LNCAP (cell line): ENCODE results near the gene SKP2.

Experiments used
- TF ChIP-seq, protein P1 (sequence below): fragments of 450-650 bp; IDR thresholded peaks from 2 replicates; pipeline ENCODE4 v1.5.1; 2017; ENCODE audit warnings: mild to moderate bottlenecking

Gene SKP2

GRCh38 chr5:36153298-36153677 lies 1.4 kb downstream of the SKP2 start:
- TF ChIP-seq, protein P1, sequence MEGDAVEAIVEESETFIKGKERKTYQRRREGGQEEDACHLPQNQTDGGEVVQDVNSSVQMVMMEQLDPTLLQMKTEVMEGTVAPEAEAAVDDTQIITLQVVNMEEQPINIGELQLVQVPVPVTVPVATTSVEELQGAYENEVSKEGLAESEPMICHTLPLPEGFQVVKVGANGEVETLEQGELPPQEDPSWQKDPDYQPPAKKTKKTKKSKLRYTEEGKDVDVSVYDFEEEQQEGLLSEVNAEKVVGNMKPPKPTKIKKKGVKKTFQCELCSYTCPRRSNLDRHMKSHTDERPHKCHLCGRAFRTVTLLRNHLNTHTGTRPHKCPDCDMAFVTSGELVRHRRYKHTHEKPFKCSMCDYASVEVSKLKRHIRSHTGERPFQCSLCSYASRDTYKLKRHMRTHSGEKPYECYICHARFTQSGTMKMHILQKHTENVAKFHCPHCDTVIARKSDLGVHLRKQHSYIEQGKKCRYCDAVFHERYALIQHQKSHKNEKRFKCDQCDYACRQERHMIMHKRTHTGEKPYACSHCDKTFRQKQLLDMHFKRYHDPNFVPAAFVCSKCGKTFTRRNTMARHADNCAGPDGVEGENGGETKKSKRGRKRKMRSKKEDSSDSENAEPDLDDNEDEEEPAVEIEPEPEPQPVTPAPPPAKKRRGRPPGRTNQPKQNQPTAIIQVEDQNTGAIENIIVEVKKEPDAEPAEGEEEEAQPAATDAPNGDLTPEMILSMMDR, result no peak

- TF ChIP-seq, protein P1, result no peak
Observed at GRCh38 chr5:36153726-36154125, 1.8 kb downstream of the SKP2 start.

GRCh38 chr5:36155291-36155690 lies 3.4 kb downstream of the SKP2 start:
- TF ChIP-seq, protein P1, result no peak

- TF ChIP-seq, protein P1, result no peak
Observed at GRCh38 chr5:36156121-36156601, 4.2 kb downstream of the SKP2 start.

- TF ChIP-seq, protein P1, result no peak
Observed at GRCh38 chr5:36156619-36157018, 4.7 kb downstream of the SKP2 start.

DNA sequence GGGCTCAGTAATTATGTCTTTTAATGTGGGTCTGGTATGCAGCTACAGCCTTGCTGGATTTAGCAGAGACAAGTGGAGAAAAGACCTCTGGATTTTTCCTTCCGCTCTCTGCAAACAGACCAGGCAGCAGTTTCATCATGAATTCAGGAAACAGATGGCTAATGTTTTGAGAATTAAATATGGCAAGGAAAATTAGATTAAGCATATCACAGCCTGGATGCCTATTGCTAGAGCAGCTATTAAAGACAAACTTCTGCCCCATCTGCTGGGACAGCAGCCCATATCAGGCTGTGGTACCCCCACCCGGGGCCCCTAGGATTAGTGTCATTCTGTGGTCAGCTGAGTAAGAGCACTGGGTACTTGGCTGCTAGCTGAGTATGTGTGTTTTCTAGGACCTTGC lies 6.2 kb downstream of the SKP2 start:
- TF ChIP-seq, protein P1, result no peak

DNA sequence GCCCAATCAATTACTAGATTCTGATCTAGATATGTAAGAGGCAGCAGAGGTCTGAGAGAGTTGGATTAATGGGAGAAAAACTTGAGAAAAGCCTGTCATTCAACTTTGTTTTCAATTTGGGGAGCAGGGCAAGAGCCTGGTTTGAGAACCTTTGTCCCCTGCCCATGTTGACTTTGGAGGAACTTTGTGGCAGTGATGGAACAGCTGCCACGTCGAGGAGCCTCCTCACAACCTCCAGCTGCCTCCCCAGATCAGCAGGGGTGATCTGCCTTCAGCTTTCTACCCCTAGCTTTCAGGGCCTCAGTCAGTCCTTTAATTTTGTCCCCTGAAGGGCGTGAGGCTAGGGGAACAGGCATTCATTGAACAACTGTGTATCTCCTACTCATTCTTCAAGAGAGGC lies 8.7 kb downstream of the SKP2 start:
- TF ChIP-seq, protein P1, result no peak

- TF ChIP-seq, protein P1, result no peak
Observed at GRCh38 chr5:36161361-36161760, 9.4 kb downstream of the SKP2 start.
